ENCODE data around the gene ZNF780B.

The ZNF780B gene

DNA sequence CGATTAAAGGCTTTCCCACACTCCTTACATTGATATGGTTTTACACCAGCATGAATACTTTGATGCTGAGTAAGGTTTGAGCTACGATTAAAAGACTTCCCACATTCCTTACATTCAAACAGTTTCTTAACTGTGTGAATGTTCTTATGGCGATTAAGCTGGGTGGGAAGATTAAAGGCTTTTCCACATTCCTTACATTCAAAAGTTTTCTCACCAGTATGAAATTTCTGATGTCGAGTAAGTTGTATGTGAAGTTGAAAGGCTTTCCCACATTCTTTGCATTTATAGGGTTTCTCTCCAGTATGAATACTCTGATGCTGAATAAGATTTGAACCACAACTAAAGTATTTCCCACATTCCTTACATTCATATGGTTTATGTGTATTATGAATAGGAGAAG, 20.0 kb downstream of the ZNF780B start:
- DNase-seq: no peak

DNA sequence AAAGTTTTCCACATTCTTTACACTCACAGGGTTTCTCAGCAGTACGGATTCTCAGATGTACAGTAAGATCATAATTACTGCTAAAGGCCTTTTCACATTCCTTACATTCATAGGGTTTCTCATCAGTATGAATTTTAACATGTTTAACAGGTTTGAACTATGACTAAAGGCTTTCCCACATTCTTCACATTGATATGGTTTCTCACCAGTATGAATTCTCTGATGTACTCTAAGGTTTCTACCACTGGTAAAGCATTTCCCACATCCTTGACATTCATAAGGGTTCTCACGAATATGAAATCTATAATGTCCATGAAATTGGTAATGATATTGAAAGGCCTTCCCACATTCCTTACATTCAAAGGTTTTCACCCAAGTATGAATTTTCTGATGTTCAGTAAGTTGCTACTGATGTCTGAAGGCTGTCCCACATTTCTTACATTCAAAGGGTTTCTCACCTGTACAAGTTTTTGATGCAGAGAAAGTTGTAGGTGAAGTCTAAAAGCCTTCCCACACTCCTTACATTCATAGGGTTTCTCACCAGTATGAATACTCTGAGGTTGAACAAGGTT, 22.0 kb downstream of the ZNF780B start:
- no peak for DNase-seq

DNA sequence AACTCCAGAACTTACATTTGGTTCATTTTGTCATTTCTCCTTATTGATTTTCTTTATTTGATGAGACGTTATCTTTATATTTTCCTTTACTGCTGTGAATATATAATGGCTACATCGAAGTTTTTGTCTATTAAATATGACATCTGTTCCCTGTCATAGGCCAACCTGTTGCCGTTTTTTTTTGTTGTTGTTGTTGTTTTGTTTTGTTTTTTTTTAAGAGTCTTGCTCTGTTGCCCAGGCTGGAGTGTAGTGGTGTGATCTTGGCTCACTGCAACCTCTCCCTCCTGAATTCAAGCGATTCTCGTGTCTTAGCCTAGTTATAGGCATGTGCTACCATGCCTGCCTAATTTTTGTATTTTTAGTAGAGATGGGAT, 29.4 kb downstream of the ZNF780B start:
- no peak for DNase-seq

DNA sequence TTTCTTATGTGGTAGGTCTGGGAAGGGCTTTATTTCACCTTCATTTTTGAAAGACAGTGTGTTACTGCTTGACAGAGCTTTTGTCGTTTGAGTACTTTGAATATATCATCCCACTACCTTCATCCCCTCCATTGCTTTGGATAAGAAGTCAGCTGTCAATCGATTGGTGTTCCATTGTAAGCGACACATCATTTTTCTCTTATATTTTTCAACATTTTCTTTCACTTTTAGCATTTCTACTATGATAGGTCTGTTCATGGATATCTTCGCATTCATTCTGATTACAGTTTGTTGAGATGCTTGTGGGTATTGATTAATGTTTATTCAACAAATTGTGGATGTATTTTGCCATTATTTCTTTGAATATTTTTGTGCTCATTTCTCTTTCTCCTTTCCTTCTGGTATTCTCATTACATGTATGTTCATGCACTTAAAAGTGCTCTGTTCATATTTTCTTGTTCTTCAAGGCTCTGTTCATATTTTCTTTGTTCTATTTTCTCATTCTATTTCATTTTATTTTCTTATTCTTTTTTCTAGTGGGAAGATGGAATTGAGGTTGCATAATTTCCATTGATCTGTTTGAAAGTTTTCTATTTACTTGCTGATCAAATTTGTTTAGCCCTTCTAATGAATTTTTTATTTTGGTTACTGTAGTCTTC, 30.0 kb downstream of the ZNF780B start:
- no peak for DNase-seq

DNA sequence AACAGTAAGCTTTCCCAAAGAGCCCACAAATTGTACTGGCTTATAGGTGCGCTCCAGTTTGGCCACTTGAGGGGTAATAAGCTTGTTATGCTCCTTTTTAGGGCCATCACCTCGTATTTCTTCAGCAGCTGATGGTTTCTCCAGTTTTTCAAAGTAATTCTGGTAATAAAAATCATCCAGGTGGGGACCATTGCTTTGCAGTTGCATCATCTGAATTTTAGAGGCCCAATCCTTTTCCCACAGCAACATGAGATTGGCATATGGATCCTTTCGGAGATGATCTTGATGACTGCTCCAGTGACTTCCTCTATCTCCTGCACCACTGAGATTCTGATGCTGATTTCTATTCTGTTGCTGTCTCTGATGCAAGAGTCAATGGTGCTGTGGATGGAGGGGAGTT, 32.1 kb downstream of the ZNF780B start:
- DNase-seq: no peak

DNA sequence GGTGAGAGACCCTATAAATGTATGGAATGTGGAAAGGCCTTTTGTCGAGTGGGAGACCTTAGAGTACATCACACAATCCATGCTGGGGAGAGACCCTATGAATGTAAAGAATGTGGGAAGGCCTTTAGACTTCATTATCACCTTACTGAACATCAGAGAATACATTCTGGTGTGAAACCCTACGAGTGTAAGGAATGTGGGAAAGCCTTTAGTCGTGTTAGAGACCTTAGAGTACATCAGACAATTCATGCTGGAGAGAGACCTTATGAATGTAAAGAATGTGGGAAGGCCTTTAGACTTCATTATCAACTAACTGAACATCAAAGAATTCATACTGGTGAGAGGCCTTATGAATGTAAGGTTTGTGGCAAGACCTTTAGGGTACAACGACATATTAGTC, 42.0 kb downstream of the ZNF780B start:
- no peak for DNase-seq

DNA sequence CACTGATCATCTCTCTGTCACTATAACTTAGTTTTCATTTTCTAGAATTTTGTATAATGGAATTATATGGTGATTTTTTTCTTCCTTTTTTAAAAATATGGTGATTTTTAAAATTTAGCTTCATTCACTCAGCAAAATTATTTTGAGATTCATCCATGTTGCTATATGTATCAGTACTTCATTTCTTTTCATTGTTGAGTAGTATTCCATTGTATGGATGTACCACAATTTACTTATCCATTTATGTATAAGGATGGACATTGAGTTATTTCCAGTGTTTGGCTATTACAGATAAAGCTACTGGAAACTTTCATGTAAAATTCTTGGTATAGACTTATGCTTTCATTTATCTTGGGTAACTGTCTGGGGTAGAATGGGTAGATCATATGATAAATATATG, 46.4 kb downstream of the ZNF780B start:
- DNase-seq: no peak

DNA sequence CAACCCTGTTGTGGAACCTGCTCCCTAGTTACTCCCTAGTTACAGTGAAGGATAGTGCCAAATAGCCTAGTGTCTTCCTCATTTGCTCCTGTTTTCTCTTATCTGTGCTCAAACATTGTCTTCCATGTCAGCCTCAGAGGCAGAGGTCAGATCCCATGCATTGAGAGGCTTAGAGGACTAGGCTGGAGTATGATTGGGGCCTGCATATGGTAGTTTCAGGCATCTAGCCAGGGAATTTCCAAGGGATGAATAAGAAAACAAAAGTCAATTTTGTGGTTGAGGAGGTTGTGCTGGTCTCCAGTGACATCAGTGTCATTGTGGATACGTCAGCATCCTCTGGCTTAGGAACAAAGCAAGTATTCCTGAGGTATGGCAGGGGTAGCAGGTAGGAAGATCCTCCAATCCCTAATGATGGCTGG, 49.7 kb downstream of the ZNF780B start:
- DNase-seq: no peak

DNA sequence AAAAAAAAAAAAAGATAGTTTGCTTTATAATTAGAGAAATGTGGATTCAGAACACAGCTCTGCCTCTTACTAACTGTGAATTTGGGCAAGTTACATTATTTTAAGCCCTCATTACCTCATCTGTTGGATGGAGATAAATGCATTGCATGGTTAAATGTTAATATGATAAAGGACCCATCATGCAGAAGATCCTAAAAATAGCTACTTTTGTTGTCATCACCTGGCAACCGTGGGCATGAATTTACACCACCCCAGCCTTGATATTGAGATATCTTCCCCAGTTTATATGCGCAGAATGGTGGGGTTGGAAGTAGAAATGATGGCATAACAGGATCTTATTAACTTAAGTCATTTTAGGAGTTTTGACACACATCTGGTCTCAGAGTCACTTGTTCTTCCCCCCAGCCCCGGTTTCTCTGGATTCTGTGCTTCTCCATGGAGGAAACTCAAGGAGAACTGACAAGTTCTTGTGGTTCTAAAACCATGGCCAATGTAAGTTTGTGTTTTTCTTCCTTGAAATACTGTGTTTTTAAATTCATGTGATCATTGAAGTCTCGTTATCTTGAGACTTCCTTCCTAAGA, 50.2 kb downstream of the ZNF780B start:
- no peak for DNase-seq

DNA sequence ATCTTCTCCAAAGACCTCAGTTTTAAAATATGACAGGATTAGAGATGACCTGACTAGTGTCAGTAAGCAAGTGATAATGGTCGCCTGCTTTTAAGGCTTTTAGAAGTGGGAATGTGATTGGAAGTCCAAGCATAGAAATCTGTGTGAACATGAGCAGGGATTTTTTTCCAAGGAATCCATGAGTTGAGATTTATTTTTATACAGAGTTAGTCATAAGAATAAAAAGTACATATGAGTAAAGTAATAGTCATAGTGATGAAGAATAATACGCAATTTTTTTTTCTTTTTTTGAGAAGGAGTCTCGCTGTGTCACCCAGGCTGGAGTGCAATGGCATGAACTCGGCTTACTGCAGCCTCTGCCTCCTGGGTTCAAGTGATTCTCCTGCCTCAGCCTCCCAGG, 57.5 kb downstream of the ZNF780B start:
- no peak for DNase-seq

DNA sequence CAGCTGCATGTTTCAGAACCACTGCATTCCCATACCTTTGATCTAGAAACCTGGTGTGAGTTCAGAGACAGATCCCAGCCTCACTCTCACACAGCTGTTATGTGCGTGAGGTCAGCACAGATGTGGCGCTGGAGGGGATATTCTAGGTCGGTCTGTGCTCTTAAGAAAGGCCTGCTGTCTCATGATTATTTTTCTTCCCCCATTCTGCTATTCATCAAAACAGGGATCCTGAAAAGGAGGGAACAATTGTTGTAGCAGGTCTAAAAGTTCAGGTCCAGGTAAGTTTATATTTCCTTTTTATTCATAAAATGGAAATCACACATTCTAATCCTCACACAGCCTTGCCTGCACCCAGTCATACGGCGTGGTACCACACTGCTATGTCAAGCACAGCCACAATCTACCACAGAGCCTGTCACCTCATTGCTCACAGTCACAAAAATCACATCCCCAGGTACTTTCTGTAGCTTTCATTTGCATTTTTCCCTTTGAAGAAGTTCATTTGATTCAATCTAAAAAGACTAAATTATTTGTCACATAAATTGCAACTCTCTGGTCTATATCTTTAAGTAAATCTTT, 58.3 kb downstream of the ZNF780B start:
- DNase-seq: no peak

DNA sequence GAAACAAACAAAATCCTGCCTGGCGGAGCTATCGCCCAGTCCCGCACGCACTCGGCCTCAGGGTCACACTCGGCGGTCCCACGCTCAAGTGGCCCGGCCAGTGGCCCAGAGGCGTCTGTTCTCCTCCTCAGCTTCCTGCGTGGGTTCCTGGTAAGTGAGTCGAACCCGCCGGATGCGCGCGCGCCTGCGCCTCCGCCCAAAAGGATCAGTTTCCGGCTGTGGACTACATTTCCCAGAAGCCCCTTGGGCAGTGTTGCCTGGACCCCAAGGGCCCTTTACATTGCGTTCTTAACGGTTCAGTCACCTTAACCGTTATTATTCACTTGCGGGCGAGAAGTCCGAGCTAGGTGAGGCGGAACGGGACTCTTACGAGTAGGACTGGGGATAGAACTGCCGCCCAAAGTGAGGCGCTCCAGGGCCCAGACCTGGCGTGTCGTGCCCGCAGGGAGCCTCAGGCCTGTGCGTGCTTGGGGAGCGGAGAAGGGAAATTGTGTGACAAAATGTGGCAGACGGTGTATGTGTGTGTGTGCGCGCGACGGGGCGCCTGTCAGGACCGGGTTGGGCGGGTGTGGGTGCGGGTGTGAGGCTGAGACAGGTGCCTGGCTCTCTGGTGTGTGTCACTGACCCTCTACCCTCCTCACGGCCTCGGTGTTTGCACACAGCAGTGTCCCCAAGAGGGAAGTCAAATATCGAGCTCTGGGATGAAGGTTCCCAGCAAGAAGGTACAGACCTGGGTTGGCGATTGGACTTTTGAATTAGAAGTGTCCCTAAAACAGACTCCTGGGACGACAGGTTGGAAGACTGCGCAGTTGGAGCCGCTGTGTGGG, 59.0 kb downstream of the ZNF780B start, which contains the start of gene ZNF546:
ZNF546 (plus strand) TSS at position 250 of the 827 bp plus-strand sequence. CDS start 1,267 bp downstream, outside the sequence.
- peak; percentile 93 for DNase-seq

DNA sequence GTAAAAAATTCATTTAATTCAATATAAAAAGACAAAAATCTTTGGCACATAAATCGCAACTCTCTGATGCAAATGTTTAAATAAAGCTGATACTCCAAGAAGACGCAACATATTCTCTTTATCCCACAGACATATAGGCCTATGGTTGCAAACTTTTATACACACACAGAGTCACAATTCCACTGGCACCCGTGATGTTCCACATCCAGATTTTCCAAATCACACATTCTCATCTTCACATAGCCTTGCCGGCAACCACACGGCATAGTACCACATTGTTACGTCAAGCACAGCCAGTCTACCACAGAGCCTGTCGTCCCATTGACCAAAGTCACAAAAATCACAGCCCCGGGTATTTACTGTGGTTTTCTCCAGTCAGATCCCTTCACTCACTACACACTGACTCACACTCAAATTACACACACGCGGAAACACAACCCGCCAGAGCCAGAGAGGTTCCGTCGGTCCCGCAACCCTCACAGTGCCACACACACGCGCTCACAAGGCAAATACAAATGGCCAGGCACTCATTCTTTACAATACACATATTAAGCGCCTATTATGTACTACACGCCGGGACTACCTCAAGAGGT, 59.7 kb downstream of the ZNF780B start:
- no peak for DNase-seq

DNA sequence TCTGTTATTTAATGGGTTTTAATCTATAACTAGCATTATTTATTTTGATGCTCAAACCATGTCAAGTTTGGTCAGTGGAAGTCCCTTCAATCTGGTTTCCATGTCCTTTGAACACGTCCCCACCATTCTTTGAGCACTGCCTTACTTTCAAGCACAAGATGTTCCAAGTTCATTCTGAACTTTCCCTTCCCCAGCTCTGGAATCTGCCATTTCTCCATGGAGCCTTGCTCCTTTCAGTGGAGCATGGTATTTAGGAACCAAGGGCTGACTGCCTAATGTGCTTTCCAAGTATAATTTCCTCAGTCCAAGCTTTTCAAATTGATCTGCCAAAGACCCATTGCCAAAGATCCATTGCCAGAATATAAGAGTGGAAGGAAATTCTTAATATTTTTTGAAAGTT, 60.2 kb downstream of the ZNF780B start:
- no peak for DNase-seq

DNA sequence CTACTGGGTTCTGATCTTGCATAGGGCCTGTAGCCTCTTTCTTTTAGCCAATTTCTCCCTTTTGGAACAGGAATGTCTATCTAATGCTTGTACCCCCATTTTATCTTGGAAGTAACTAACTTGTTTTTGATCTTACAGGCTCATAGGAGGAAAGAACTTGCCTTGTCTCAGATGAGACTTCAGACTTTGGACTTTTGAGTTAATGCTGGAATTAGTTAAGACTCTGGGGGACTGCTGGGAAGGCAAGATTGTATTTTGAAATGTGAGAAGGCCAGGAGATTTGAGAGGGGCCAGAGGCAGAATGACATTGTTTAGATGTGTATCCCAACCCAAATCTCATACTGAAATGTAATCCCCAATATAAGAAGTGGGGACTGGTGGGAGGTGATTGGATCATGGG, 61.7 kb downstream of the ZNF780B start:
- no peak for DNase-seq

DNA sequence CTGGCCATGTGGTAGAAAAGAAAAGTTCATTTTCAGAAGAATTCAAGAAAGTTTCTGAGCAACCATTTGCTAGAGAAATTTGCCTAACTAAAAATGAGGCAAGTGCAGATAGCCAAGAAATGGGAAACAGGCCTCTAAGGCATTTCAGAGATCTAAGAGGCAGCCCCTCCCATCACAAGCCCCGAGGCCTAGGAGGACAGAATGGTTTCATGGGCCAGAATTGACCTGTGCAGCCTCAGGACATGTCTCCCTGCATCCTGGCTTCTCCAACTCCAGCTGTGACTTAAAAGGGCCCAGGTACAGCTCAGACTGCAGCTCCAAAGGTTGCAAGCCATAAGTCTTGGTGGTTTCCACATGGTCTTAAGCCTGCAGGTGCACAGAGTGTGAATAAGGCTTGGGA, 62.4 kb downstream of the ZNF780B start:
- no peak for DNase-seq

DNA sequence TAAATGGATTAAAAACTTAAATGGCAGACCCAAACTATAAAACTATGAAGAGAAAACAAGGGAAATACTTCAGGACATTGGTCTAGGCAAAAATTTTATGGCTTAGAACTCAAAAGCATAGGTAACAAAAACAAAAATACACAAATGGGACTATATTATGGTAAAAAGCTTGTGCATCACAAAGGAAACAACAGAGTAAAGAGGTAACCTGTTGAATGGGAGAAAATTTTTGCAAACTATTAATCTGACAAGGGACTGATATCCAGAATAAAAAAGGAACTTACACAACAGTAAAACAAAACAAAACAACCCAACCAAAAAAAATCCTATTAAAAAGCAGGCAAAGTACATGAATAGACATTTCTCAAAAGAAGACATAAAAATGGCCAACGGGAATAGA, 68.4 kb downstream of the ZNF780B start:
- no peak for DNase-seq

DNA sequence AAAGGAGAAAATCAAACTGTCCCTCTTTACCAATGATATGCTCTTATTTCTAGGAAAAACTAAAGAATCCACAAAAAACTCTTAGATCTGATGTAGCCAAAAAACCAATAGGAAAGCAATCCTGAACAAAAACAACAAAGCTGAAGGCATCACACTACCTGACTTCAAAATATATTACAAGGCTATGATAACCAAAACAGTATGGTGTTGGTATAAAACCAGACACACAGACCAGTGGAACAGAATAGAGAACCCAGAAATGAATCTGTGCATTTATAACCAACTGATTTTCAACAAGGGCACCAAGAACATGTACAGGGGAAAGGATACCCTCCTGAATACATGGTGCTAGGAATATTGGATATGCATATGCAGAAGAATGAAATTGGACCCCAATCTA, 68.9 kb downstream of the ZNF780B start:
- DNase-seq: no peak

DNA sequence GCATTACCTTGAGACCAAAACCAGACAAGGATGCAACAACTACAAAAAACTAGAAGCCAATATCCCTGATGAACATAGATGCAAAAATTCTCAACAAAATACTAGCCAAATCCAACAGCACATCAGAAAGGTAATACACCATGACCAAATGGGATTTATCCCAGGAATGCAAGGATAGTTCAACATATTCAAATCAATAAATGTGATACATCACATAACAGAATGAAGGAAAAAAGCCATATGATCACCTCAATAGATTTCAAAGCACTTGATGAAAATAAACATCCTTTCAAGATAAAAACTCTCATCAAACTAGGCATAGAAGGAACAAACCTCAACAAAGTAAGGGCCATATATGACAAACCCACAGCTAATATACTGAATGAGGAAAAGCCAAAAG, 69.4 kb downstream of the ZNF780B start:
- no peak for DNase-seq

DNA sequence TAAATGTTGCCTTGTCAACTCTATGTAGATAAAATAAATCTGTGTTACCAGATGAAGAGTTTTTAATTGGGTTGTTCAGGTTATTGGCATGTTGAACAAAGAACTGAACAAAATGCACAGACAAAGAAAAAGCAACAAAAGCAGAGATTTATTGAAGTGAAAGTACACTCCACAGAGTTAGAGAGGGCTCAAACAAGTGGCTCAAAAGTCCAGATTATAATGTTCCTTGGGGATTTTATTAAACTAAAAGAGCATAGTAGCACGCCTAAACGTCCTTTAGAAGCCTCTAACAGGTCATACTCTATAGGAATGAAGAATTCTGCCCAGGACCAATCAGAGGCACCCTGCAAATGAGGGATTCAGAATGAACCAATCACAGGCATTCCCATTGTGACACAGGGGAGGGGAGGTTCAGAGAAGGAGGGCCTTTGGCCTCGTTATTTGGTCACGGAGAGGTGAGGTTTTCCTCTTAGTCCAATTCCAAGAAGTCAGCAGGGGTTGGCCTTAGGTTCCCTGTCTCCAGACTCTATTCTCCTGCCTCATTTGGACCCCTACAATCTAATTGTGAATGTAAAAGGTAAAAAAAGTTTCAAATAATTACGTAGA, 72.2 kb downstream of the ZNF780B start:
- no peak for DNase-seq

DNA sequence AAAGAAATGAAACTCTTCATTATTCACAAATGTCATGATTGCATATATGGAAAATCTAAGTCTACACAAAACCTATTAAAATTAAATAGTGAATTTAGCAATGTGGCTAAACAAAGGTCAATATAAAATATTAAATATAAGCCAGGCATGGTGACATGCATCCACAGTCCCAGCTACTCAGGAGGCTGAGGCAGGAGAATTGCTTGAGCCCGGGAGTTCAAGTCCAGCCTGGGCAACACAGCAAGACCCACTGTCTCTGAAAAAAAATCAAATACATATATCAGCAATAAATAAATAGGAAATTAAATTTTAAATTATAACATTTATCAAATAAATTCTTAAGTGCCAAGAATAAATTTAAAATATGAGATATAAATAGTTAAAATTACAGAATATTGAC, 73.1 kb downstream of the ZNF780B start:
- DNase-seq: no peak

All from CD4-positive, alpha-beta T cell treated with Interleukin-17A for 4 hours (primary cell).